A549 (cell line): ENCODE results near the gene ITSN2. TPM values are rescaled to one million over a fixed set of nuclear protein-coding genes. Genes with fewer than 3 reads are reported as not detected.

ENCODE experiments used
- ATAC-seq, 2 experiments: fragments of 200-7000 bp in 1 of 2; fragments of >200 bp in 1 of 2; cut with Nextera tagmentation in 1 of 2; cut with Tn5 transposase in 1 of 2; 3 replicates each; pipeline versions ENCODE4 v1.8.0 to v1.9.1; 2018 to 2020; ENCODE audit warnings: mild to moderate bottlenecking in 1 of 2, moderate library complexity in 1 of 2
- CTCF ChIA-PET: fragments of 300-600 bp; sonication (Branson Sonifier 250); formaldehyde crosslinking; extraction: SDS; loops from one replicate; lab custom pipeline; 2021; ENCODE audit warnings: antibody characterized with exemption, inconsistent platforms; lab: Yijun Ruan, JAX
- POLR2A ChIA-PET: fragments of 350-600 bp; formaldehyde crosslinking; extraction: SDS; loops from one replicate; lab custom pipeline; 2021; ENCODE audit warnings: antibody characterized with exemption, inconsistent platforms; lab: Yijun Ruan, JAX
- DNase-seq, 2 experiments: peaks; one replicate each; pipeline versions ENCODE4 v3.0.0 to v3.0.0-alpha.2; 2011 to 2016; ENCODE audit warnings: low read depth in 1 of 2, low spot score in 1 of 2
- FAIRE-seq: peaks from 2 replicates; lab custom pipeline; 2011; peaks lifted over from hg19 to GRCh38; lab: Jason Lieb, UNC
- H3K27ac ChIP-seq, 2 experiments: fragments of >200 bp; sonication (Bioruptor Twin); formaldehyde crosslinking; 3 replicates each; pipeline ENCODE4 v1.5.1; 2016 to 2017
- H3K4me1 ChIP-seq: fragments of >200 bp; sonication (Bioruptor Twin); formaldehyde crosslinking; 3 replicates; pipeline ENCODE4 v1.6.1; 2016
- H3K4me2 ChIP-seq: fragments of >200 bp; sonication (Bioruptor Twin); formaldehyde crosslinking; 3 replicates; pipeline ENCODE4 v1.6.1; 2016
- H3K4me3 ChIP-seq: fragments of >200 bp; sonication (Bioruptor Twin); formaldehyde crosslinking; 3 replicates; pipeline ENCODE4 v1.5.1; 2016
- H3K9me3 ChIP-seq: fragments of >200 bp; sonication (Bioruptor Twin); formaldehyde crosslinking; 3 replicates; pipeline ENCODE4 v1.6.1; 2016
- BCL3 ChIP-seq: fragments of >200 bp; sonication (Bioruptor Twin); formaldehyde crosslinking; IDR thresholded peaks from 3 replicates; pipeline ENCODE4 v1.6.1; 2016
- CBX8 ChIP-seq: fragments of 200-600 bp; sonication (generic); IDR thresholded peaks from 2 replicates; pipeline ENCODE4 v1.6.1; 2016
- CEBPB ChIP-seq, 2 experiments: fragments of >200 bp in 1 of 2; sonication (Bioruptor Twin) in 1 of 2; formaldehyde crosslinking in 1 of 2; IDR thresholded peaks; 2 replicates each; pipeline ENCODE4 v1.6.1; 2012 to 2016
- EP300 ChIP-seq, 2 experiments: fragments of >200 bp; sonication (Bioruptor Twin); formaldehyde crosslinking; IDR thresholded peaks; 2 replicates in 1 of 2; 3 replicates in 1 of 2; pipeline ENCODE4 v1.6.1; 2016 to 2017
- ESRRA ChIP-seq: fragments of 150-350 bp; IDR thresholded peaks from 2 replicates; pipeline ENCODE4 v1.6.1; 2014; ENCODE audit warnings: mild to moderate bottlenecking, low read length, borderline replicate concordance
- GATA3 ChIP-seq: IDR thresholded peaks from 2 replicates; pipeline ENCODE4 v1.6.1; 2012; ENCODE audit warnings: borderline replicate concordance
- HDAC2 ChIP-seq: fragments of 200-600 bp; sonication (generic); IDR thresholded peaks from 2 replicates; pipeline ENCODE4 v1.6.1; 2016
- HES2 ChIP-seq: fragments of >200 bp; sonication (Bioruptor Twin); formaldehyde crosslinking; IDR thresholded peaks from 2 replicates; pipeline ENCODE4 v1.6.1; 2016
- JUN ChIP-seq, 2 experiments: fragments of >200 bp; sonication (Bioruptor Twin); formaldehyde crosslinking; IDR thresholded peaks; 2 replicates in 1 of 2; 3 replicates in 1 of 2; pipeline ENCODE4 v1.6.1; 2016 to 2017
- MAFK ChIP-seq: fragments of 450-650 bp; IDR thresholded peaks from 2 replicates; pipeline ENCODE4 v1.6.1; 2014; ENCODE audit not compliant: partially characterized antibody
- MAZ ChIP-seq: fragments of 150-350 bp; IDR thresholded peaks from 2 replicates; pipeline ENCODE4 v1.6.1; 2014; ENCODE audit warnings: antibody characterized with exemption, low read depth, low read length, borderline replicate concordance
- NFE2L2 ChIP-seq: fragments of 150-350 bp; conservative IDR thresholded peaks from 2 replicates; pipeline ENCODE4 v1.6.1; 2014; ENCODE audit warnings: low read length
- NPAS2 ChIP-seq: fragments of 250-450 bp; sonication (Bioruptor Pico); IDR thresholded peaks from 2 replicates; pipeline ENCODE4 v1.8.0; 2022; ENCODE audit warnings: mild to moderate bottlenecking, moderate library complexity, borderline replicate concordance
- NR3C1 ChIP-seq: fragments of >200 bp; sonication (Bioruptor Twin); formaldehyde crosslinking; IDR thresholded peaks from 3 replicates; pipeline ENCODE4 v1.6.1; 2017
- PBX3 ChIP-seq: IDR thresholded peaks from 2 replicates; pipeline ENCODE4 v1.6.1; 2012
- POLR2A ChIP-seq: IDR thresholded peaks from 2 replicates; pipeline ENCODE4 v1.6.1; 2012; ENCODE audit warnings: mild to moderate bottlenecking, low read length
- SMC3 ChIP-seq: fragments of >200 bp; sonication (Bioruptor Twin); formaldehyde crosslinking; IDR thresholded peaks from 3 replicates; pipeline ENCODE4 v1.6.1; 2018; ENCODE audit warnings: inconsistent platforms
- TP53 ChIP-seq: fragments of 250-450 bp; sonication (Bioruptor Pico); IDR thresholded peaks from 2 replicates; pipeline ENCODE4 v1.5.0; 2021; ENCODE audit warnings: mild to moderate bottlenecking, moderate library complexity
- ZSCAN20 ChIP-seq: fragments of 250-450 bp; sonication (Bioruptor Pico); IDR thresholded peaks from 2 replicates; pipeline ENCODE4 v1.8.0; 2022; ENCODE audit warnings: mild to moderate bottlenecking, moderate library complexity
- WGBS: methylation state at CpG from one replicate; pipeline ENCODE4 v1.1.6; 2017; ENCODE audit errors: missing lambda C conversion rate; 5-methylcytosine and 5-hydroxymethylcytosine counted together
- polyA plus RNA-seq, 4 experiments: library from polyadenylated mRNA; depleted of rRNA in 3 of 4; stranded (reverse); fragments of >200 nt; fragmentation: RNase III in 1 of 4; extraction: RNeasy Plus Mini Kit Qiagen cat#74134 plus additional on column Dnase treatment in 1 of 4; gene quantifications; 2 replicates in 3 of 4; 3 replicates in 1 of 4; pipeline ENCODE4 v1.2.3, GENCODE V29; 2011 to 2017
- TF ChIP-seq, protein P1 (sequence below): IDR thresholded peaks from 2 replicates; pipeline ENCODE4 v1.6.1; 2012; ENCODE audit warnings: low read depth, borderline replicate concordance

Gene ITSN2
- polyA plus RNA-seq, 2 of the 4 experiments (the other 2 are of a cell fraction), result 19.8 to 48.3 TPM

DNA sequence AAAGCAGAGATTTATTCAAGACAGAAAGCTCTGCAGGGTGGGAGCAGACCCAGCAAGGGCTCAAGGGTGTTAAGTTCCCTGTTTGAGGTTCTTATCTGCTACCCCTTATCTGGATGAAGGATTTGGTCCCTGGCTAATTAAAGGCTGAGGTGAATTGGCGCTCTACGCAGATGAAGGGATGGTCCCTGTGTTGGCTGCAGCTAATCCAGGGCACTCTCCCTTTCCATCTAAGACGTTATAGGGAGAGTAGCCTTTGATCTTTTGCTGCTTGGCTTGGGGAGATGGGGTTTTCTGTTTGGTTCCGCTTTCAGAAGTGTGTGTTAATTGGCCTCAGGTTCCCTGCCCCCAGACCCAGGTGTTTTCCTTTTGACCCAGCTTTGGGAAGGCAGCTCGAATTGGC is 168.5 kb downstream of the ITSN2 start:
- WGBS, result 69% methylated on average over 5 of the region's 5 CpGs
- H3K9me3 ChIP-seq, result no peaks in the 10 kb centered on the region
- POLR2A ChIA-PET, result no interaction called here
- no peak for TF ChIP-seq TP53 (CRISPR knock-in tag)
- no peak for TF ChIP-seq GATA3
- no peak for TF ChIP-seq CEBPB (IDR thresholded peaks at IDR 0.05)
- no peak for TF ChIP-seq ZSCAN20 (CRISPR knock-in tag)
- TF ChIP-seq HES2, result no peak
- TF ChIP-seq NR3C1, result no peak
- TF ChIP-seq POLR2A, result no peak
- no peak for TF ChIP-seq NFE2L2
- no peak for TF ChIP-seq ESRRA
- TF ChIP-seq, protein P1, sequence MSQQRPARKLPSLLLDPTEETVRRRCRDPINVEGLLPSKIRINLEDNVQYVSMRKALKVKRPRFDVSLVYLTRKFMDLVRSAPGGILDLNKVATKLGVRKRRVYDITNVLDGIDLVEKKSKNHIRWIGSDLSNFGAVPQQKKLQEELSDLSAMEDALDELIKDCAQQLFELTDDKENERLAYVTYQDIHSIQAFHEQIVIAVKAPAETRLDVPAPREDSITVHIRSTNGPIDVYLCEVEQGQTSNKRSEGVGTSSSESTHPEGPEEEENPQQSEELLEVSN, result no peak
- no peak for TF ChIP-seq PBX3
- no peak for TF ChIP-seq HDAC2
- DNase-seq (no peak), FAIRE-seq (no peak), ATAC-seq (peak in 1 of 2 experiments; percentile 44; a peak in 3 of 6 replicates)
- CTCF ChIA-PET, result interaction anchor here (1.1 to 1.7 kb wide), 3 partner anchors 9 to 37 kb away, joined by 3 to 4 read pairs (median 4); no protein-coding TSS in a partner anchor
- no peak overlapping the region for H3K4me3 ChIP-seq
- H3K4me1 ChIP-seq, result peaks cover 2% of the 10 kb centered on the region; the same call in 1 of the 3 replicates
- H3K27ac ChIP-seq, result no peak overlapping the region
- no peak overlapping the region for H3K4me2 ChIP-seq

DNA sequence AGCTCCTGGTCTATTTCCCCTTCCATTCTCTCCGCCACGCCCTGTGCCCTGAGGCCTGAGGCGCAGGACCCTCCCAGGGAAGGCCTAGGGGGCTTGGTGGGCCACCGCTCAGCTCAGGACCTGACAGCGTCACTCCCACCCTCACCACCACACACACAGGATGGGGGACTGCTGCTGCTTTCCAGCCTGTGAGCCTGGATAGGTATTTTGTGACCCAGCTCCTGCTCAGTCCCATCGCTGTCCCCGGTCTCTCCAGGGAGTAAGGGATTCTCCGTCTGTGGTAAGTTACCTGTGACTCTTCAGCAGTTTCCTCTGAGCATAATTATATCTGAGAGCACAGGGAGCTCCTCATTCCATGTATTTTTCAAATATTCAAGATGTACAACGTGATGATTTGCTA is 169.2 kb downstream of the ITSN2 start:
- DNase-seq, result no peak

More for the DNA sequence above, 169.2 kb downstream of the ITSN2 start:
- FAIRE-seq (no peak), ATAC-seq (peak; percentile 55 to 58; a peak in 5 of 6 replicates)
- Histone ChIP-seq H3K4me1 (peaks cover 4% of the 10 kb centered on the region; the same call in 1 of the 3 replicates), H3K27ac (no peak overlapping the region), H3K9me3 (no peaks in the 10 kb centered on the region), H3K4me3 (no peak overlapping the region), H3K4me2 (no peak overlapping the region)
- TF ChIP-seq SMC3 (no peak), PBX3 (no peak), MAZ (no peak), BCL3 (no peak), HES2 (no peak), NPAS2 (no peak), MAFK (no peak), JUN (IDR thresholded peaks at IDR 0.05) (no peak), NFE2L2 (no peak), EP300 (IDR thresholded peaks at IDR 0.05) (no peak), CBX8 (no peak), ZSCAN20 (CRISPR knock-in tag) (no peak)
- ChIA-PET CTCF (interaction anchor here (0.6 to 1.7 kb wide), 5 partner anchors 8 to 1473 kb away, joined by 3 to 4 read pairs (median 4); partner anchors contain the start of gene TP53I3), POLR2A (no interaction called here)
- WGBS, result 74% methylated on average over 7 of the region's 9 CpGs
